HuH-7.5 (cell line): ENCODE measurements around the gene OR52N5.

Source experiments
- DNase-seq: peaks from one replicate; pipeline ENCODE4 v3.0.0; 2011; ENCODE audit warnings: low spot score

Gene OR52N5

DNA sequence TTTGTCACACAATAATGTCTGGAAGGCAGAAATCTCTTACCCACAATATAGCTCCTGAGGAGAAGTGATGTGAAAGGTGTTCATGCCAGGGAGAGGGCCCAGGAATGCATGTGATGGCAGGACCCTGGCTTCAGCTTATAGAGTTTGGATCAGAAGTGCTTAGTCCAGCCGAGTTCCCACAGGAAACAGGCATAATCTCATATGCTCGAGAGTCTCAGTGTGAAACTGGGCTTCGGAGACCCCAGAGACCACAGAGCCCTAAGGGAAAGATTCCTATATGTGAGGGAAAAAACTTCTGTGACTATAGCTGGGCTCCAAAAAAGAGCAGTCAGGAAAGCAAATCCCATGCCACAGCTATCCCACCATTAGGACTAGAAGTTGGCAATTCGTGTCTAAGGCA, at the start of gene OR52N5:
OR52N5 (minus strand) TSS at position 101 of the 400 bp plus-strand sequence. CDS start 4,721 bp downstream, outside the sequence.
- no peak for DNase-seq

DNA sequence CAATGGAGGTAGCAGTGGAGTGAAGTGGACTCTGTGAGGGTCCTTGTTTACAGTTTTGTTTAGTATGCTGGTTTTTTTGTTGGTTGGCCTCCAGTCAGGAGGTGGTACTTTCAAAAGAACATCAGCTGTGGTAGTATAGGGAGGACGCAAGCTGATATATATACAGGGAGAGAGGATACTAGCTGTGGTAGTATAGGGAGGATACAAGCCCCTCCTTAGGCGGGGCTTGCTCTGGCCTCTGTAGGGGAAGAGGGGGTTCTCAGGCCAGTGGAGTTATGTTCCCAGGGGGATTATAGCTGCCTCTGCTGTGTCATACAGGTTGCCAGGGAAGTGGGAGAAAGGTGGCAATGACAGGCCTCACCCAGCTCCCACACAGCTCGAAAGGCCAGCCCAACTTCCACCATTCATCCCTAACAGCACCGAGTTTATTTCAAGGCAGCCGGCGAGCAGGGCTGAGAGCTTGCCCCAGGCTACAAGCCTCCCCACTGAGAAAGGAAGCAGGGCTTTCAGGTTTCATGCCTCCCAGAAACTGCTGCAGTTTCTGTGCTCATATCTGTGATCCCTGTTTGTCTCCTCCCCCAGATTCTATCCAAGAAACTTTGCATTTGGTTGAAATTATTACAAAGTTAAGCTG, 48.2 kb upstream of the OR52N5 start:
- no peak for DNase-seq

DNA sequence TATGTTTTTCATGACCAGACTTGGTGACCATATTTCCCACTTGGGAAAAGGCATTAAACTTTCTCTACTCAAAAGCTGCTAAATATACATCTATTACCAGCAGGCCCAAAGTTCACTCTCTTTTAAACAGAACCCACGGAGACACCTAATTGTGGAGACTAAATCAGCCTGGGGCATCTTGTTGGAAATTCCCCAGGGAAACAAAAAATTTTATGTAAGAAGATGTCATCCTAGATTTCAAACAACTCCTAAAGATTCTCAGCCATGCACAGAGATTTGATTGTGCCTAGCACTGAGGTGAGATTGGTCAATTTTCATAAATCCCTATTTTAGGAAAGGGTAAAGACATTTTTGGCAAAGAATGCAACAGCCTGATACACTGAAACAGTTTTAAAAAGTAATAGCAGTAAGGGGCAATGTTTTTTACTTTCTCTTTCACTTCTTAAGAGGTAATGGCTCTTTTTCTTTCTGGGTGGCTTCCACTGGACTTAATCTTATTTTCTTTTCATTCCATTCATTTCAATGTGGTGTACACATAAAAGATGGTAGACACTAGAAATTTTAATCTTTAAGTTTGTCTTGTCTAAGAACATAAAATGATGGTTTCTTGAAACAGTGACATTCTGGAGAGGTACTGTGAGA, 35.2 kb upstream of the OR52N5 start:
- no peak for DNase-seq

DNA sequence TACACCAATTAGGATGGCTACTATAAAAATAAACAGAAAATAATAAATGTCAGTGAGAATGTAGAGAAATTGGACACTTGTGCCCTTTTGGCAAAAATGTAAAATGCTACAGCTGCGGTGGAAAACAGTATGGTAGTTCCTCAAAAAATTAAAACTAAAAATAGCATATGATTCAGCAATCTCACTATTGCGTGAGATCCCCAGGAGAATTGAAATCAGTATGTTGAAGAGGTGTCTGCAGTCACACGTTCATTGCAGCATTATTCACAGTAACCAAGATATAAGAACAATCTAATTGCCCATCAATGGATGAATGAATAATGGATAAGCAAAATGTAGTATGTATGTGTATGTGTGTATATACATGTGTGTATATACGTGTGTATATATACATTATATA, 32.4 kb upstream of the OR52N5 start:
- DNase-seq: no peak

DNA sequence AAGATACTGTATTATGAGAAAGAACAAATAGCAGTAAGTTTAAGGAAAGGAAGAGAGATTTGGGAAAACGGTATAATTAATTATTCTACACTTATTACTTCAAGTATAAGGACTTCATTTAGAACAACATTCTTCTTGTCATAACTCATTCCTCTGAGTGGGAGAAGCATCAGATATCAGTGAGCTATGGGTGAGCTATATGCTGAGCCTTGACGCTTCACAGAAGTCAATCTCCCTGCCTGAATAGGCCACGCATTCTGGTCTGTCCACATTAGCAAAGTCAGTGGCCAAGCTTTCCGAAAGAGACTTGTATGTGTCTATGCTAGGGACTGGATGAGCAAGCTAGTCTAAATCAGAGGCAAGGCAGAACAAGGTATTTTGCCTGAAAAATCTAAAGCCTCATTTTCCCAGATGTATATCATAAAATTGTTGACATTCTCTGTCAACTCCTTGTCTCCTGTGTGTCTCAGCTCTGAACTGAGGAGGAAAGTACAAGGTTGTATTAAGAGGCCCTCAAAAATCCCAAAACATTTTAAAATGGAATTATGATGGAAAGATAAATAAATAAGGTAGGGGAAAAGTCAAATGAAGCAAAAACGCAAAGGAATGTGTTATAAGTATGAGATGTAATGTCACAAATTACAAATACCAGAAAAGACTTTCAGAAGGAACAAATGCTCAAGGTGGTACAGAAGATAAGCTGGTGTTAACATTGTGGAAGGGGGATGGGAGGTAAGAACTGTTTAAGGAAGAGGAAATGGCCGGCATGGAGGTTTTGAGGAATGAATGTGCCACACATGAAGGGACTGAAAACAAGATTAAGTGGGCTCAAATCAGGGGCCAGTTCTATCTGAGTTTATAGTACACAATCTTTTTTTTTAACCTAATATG, 27.0 kb upstream of the OR52N5 start:
- DNase-seq: no peak

DNA sequence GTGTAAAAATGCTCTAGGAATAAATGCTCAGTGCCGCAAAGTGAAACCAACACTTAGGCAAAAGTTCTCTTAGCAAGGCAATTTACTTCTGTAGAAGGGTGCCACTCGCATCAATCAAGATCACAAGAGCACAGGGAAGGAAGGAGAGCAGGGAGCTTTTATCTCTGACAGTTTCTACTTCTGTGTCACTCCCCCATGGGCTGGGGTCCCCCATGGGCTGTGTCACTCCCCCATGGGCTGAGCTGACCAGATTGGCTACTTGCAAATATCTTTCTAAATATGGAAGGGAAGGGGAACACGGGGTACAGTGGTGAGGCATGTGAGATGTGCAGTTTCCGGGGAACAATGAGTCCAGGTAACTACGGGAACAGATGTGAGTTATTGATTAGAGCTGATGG, 26.0 kb upstream of the OR52N5 start:
- no peak for DNase-seq

DNA sequence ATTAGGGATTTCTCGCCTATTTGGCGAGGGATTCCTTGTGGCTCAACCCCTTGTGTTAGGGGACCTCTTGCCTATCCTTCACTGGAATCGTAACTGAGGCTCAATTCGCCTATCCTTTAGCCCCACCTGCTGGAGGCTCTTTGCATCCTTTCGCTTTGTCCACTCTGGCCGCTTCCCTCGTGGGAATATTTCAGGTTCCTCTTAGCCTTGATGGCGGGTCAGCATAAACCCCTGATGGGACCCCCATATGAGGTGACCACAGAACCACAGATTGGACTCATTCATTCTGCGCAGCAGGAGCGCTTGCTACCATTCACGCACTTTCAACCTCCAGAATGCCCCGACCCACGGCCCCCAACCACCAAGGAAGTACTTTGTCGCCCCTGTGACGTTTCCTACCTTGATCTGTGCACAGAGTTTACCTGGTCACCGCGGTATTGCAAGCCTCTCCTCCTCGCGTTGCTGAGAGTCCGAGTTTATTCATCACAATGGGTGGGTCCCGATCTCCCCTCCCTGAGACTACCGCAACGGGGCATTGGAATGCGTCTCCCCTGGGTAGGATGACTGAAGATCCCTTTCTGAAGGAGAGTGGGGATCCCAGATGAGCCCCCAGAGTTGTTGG, 25.5 kb upstream of the OR52N5 start, which contains the start of gene OR52N2:
OR52N2 (plus strand) TSS at position 425 of the 622 bp plus-strand sequence. CDS start 11,412 bp downstream, outside the sequence.
- DNase-seq: no peak

DNA sequence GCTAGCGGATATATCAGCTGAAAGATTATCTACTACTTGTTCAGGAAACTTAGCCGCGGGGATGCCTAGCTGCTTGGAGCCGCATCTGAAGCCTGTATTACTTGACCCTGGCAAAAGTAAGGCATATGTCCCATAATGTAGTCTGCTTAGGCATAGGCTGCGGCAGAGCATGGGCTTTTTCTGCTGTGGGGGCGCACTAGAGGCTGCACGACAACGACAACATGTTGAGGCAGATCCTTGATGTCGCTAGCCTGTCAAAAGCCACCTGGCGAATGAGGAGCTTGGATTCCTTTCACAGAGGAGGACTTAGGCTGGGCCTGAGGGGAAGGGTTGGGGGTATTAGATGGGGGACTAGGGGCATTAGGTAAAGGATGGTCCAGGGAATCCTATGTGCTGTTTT, 24.4 kb upstream of the OR52N5 start:
- DNase-seq: no peak

DNA sequence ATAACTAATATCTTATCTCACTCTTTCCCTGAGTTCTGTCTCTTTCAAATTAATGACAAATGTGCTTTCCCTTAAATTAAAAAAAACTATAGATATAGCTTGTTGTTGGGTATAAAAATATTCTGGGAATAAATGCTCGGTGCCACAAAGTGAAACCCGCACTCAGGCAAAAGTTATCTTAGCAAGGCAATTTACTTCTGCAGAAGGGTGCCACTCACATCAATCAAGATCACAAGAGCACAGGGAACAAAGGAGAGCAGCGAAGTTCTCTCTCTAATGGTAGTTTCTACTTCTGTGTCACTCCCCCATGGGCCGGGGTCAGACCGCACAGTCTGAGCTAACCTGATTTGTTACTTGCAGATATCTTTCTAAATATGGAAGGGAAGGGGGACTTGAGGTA, 20.8 kb upstream of the OR52N5 start:
- no peak for DNase-seq

DNA sequence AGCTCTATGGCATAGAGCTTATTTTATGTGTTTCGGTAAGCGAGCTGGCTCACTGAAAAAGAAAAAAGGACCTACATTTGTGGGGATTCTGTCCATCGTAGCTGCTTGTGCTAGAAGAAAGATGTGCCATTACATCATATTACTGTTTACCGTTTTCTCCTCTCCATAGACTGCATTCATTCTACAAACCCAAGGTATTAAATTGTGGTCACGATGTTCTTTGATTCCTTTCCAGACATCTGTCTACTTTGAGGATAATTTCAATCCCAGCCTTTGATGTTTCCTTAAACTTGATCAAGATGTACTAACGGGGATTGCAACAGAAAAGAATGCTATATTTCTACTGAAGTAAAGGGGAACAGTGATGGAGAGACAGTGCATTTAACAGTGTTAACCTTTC, 13.4 kb upstream of the OR52N5 start:
- no peak for DNase-seq

DNA sequence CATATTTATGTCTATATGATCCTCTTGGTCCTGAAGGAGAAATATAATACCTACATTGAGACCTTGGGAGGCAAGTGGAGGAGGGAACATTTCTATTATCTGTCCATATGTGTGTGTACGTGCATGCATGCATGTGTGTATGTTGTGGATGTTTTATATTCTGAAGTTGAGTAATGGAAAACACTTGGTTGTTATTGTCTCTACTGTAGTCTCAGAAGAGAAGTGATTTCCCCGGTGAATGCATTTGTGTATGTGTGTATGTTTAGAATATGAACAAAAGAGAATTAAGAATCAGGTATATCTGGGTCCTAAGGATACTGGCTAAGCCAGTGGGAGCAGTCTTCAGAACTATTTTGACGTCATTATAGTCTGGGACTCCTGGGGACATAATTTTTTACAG, 8.0 kb upstream of the OR52N5 start, which contains the start of gene OR52N1:
OR52N1 (minus strand) TSS at position 101 of the 400 bp plus-strand sequence. CDS start 2,449 bp downstream, outside the sequence.
- no peak for DNase-seq

DNA sequence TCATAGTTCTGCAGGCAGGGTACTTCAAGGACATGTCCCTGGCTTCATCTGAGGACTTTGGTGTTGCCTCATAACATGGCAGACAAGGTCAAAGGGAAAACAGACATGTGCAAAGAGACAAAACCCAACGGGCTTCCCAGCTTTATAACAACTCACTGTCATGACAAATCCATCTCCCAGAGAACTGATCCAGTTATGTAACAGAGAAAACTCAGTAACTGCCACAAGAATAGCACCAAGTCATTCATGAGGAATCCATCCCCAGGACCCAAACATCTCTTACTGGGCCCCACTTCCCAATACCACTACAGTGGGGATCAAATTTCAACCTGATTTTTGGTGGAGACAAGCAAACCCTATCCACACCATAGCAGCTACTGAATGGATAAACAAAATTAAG, 16.1 kb downstream of the OR52N5 start:
- DNase-seq: no peak

DNA sequence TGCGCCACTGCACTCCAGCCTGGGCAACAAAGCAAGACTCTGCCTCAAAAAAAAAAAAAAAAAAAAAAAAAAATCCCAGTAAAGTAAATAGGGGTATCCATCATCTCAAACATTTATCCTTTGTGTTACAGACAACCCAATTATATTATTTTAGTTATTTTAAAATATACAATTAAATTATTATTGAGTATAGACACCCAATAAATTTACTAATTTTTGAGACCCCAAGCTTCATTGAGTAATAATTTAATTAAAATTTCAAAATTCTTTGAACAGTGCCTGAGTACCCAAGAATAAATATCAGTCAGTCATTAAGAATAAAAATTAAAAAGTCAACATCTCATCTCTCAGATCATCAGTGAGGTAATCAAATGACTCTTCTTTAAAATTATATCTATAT, 29.2 kb downstream of the OR52N5 start, which contains the start of gene OR52N4:
OR52N4 (plus strand) TSS at position 301 of the 400 bp plus-strand sequence. CDS start 498 bp downstream, outside the sequence.
- no peak for DNase-seq

DNA sequence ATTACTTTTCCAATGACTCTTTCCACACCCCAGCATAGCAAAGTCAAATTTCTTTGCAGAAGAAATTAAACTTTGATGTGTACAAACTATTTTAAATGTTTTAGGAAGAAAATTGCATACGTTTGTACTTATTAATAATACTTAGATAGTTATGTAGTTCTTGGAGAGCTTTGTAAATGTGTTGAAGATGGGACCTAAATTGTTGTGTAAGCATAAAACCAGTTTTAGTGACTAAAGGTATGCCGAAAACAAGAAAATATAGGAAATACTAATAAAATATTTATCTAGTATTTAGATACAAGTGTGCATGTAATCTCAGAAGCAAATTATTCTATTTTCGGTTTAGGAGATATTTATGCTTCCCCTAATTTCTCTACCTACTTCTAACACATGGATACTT, 33.3 kb downstream of the OR52N5 start:
- no peak for DNase-seq

DNA sequence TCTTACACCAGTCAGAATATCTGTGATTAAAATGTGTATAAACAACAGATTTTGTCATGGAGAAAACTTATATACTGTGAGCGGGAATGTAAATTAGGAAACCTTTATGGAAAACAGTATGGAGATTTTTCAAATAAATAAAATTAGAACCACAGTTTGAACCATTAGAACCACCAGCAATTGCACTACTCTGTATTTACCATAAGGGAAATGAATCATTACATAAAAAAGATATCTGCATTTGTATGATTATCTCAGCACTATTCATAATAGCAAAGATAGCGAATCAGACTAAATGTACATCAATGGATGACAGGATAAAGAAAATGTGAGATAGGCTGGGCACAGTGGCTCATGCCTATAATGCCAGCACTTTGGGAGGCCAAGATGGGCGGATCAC, 36.5 kb downstream of the OR52N5 start:
- DNase-seq: no peak

DNA sequence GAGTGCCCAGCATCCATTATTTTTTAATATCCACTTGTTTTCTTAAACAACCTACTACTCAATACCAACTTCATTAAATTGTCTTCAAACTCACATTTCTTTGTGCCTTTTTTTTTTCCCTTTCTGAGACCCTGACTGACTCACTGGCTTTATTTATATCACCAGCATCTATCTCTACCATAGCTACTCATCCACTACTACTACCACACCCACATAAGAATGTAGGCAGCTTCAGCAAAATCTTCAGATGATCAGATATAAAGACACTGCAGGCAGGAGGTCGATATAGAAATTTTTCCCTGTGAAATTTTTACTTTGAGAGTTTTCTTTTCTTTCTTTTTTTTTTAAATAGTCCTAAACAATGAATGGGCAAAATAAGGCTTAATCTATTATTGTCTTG, 44.7 kb downstream of the OR52N5 start:
- no peak for DNase-seq

DNA sequence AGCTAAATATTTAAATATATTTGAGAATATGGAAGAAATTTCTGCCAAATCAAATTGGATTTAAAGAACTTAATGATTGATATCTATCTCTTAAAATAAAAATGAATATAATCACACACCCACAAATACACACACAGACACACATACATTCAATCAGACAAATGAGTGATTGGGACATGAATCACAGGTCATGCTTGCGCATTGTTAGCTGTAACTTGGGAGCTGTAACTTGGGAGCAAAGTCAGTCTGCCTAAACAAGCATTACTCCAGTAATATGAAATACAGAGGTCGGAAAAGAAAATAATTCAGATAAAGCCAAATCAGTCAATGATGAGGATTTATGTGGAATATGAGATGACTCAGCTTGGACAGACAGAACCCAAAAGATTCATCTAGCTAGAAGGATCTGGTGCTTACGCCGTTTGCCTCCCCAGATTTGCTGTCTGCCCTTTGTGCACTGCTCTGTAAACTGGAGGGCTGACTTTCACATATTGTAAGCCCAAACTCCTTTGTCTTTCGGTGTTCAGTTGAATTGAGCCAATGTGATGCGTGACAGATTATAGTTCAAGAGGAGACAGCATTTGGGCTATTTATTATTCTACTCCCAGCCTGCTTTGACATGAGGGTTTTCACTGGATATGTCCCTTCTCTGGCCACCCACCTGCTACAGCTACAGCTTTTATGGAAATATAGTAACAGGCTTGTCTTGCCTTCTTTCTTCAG, 45.3 kb downstream of the OR52N5 start:
- no peak for DNase-seq

DNA sequence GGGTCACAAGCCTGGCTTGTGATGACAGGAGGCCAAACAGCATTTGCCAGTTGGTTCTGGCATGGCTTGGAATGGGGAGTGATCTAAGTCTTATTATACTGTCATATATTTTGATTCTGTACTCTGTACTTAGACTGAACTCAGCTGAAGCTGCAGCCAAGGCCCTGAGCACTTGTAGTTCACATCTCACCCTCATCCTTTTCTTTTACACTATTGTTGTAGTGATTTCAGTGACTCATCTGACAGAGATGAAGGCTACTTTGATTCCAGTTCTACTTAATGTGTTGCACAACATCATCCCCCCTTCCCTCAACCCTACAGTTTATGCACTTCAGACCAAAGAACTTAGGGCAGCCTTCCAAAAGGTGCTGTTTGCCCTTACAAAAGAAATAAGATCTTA, 46.1 kb downstream of the OR52N5 start:
- no peak for DNase-seq

DNA sequence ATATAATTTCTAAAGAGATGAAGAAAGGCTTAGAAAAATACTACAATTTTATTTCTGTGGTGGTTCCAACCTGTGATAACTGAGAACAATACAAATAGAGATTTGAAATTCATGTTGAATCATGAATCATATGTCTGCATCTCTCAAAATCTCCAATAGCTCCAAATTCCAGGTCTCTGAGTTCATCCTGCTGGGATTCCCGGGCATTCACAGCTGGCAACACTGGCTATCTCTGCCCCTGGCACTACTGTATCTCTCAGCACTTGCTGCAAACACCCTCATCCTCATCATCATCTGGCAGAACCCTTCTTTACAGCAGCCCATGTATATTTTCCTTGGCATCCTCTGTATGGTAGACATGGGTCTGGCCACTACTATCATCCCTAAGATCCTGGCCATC, 46.8 kb downstream of the OR52N5 start, which contains the start of gene OR56B1:
OR56B1 (plus strand) TSS at position 53 of the 400 bp plus-strand sequence; CDS start at position 122, 69 bp downstream.
- no peak for DNase-seq

DNA sequence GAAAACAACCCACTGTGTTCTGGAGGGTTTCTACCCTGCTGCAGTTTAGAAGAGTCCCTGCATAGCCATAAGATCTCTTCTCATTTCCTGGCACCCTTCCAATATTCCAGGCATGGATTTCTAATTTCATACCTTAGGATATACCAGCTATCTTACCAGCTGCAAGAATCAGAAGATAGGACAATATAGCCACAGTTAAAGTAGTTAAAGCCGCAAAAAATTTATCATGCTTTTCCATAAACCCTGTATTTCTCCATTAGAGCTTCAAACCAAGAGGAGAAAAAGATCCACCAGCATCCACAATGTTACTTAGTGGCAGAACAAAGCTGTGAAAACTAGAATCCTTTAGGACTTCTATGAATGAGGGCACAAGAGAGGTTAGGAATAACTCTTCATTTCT, 55.5 kb downstream of the OR52N5 start:
- DNase-seq: no peak

DNA sequence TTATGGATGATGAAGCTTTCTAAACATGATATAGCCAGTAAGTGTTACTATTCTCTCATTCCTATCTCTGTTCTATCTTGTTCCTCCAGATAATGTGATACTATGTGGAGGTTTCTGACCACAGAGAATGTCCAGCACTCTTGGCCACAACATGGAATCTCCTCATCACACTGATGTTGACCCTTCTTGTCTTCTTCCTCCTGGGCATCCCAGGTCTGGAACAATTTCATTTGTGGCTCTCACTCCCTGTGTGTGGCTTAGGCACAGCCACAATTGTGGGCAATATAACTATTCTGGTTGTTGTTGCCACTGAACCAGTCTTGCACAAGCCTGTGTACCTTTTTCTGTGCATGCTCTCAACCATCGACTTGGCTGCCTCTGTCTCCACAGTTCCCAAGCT, 56.8 kb downstream of the OR52N5 start:
- DNase-seq: no peak
